Aortic smooth muscle cell (primary cell): Measurements from ENCODE around the gene OR6C65. TPM values are rescaled to one million over a fixed set of nuclear protein-coding genes. Genes with fewer than 3 reads are reported as not detected.

ENCODE experiments used
- total RNA-seq: library from RNA; depleted of rRNA; stranded (reverse); fragments of >200 nt; gene quantifications from 2 replicates; pipeline ENCODE4 v1.2.3, GENCODE V29; 2014

The OR6C65 gene
- not detected in 2 replicates for total RNA-seq

DNA sequence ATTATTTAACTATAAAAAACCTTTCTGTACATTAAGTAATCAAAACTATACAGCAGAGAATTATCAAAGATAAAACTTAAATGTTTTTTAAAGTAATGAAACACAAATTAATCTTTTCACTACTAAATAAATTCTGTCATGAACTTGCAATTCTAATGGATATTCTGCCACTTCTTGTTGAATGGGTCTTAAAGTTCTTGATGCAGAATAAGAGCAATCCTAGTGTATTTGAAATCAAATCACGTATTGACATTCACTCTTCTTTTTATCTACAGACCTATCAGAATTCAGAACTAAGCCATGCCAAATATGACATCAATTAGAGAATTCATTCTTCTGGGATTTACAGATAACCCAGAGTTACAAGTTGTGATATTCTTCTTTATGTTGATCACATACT lies at the start of gene OR6C65:
TSS of gene OR6C65 (plus strand) at position 301 of the 400 bp plus-strand sequence. CDS start at position 301, 0 bp downstream.

DNA sequence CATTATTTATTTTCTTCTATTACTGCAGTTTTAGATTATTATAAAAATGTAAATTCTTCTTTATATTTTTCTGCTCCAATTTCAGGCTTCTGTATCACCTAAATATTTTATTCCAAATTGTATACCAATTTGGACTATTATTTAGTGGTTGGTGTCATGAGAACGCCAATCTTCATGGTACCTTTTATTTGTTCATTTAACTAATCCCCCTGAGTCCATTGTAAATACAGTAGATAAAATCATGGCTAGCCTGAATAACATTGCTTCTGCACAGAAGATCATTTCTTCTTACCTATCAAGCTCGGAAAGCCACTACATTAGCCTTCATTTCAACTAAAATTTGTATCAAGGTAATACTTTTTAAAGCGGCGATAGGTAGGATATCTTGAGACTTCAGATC lies 37.7 kb upstream of the OR6C65 start, which contains the start of gene OR6C75:
TSS of gene OR6C75 (plus strand) at position 301 of the 400 bp plus-strand sequence. CDS start 2,136 bp downstream, outside the sequence.

DNA sequence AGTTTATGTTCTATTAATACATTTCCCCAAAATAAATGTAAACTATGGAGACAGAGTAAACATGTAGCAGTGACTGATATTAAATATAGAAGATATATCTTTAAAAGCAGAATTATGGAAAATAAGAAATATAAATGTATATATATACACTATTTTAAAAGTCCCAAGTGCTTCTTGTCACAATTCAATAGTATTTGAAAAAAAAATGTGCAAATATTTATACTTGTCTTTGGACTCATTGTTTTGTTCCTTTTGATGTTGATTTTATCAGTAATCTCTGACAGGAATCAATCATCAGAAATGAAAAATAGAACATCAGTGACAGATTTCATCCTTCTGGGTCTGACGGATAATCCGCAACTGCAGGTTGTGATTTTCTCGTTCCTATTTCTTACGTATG lies 25.6 kb downstream of the OR6C65 start, which contains the start of gene OR6C76:
TSS of gene OR6C76 (plus strand) at position 301 of the 400 bp plus-strand sequence. CDS start at position 301, 0 bp downstream.

DNA sequence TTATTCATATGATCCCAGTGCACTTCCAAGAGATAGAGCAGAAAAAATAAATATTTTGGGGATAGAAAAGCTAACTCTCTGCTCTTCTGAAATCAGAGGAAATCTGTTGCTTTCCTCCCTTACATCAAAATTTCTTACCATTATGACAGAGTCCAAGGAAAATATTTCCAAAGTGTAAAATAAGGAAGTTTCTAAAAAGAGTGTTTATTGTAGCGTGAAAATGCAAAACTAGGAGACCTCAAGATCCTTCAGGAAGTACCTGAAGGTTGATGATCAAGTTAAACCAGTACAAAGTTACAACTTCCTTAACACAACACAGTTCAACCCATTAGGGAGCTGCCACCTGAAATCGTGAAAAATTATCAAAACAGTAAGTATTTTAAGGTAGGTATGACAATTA lies 43.4 kb downstream of the OR6C65 start, which contains the start of gene OR6C2:
TSS of gene OR6C2 (plus strand) at position 301 of the 400 bp plus-strand sequence. CDS start 8,138 bp downstream, outside the sequence.

Other genes with a start within 250 kb of the OR6C65 start
- gene OR10A7, start 179.5 kb upstream of the OR6C65 start, total RNA-seq = not detected in 2 replicates
- gene OR6C74, start 155.9 kb upstream of the OR6C65 start, total RNA-seq = not detected in 2 replicates
- not detected in 2 replicates for gene OR6C6, start 104.0 kb upstream of the OR6C65 start, total RNA-seq
- gene OR6C1, start 86.2 kb upstream of the OR6C65 start, total RNA-seq = not detected in 2 replicates
- gene OR6C3, start 69.8 kb upstream of the OR6C65 start, total RNA-seq = not detected in 2 replicates
- gene OR6C75, start 37.6 kb upstream of the OR6C65 start, total RNA-seq = not detected in 2 replicates
- not detected in 2 replicates for gene OR6C76, start 25.7 kb downstream of the OR6C65 start, total RNA-seq
- gene OR6C2, start 43.5 kb downstream of the OR6C65 start, total RNA-seq = not detected in 2 replicates
- not detected in 2 replicates for gene OR6C70, start 69.6 kb downstream of the OR6C65 start, total RNA-seq
- not detected in 2 replicates for gene OR6C68, start 91.8 kb downstream of the OR6C65 start, total RNA-seq
- gene OR6C4, start 149.1 kb downstream of the OR6C65 start, total RNA-seq = not detected in 2 replicates
- not detected in 2 replicates for gene OR2AP1, start 171.9 kb downstream of the OR6C65 start, total RNA-seq
- not detected in 2 replicates for gene OR10P1, start 236.4 kb downstream of the OR6C65 start, total RNA-seq